Endometrium (tissue), 2 donors: ENCODE measurements around the gene CELF4.

Experiments
- FAIRE-seq: peaks from 2 replicates; lab custom pipeline; 2012; peaks lifted over from hg19 to GRCh38; lab: Jason Lieb, UNC
- donor health status: control.
- donor health status: control.

Gene CELF4

GRCh38 chr18:37440206-37440605 is 125.4 kb downstream of the CELF4 start:
- FAIRE-seq, result no peak

GRCh38 chr18:37438417-37439180 is 127.0 kb downstream of the CELF4 start:
- no peak for FAIRE-seq

DNA sequence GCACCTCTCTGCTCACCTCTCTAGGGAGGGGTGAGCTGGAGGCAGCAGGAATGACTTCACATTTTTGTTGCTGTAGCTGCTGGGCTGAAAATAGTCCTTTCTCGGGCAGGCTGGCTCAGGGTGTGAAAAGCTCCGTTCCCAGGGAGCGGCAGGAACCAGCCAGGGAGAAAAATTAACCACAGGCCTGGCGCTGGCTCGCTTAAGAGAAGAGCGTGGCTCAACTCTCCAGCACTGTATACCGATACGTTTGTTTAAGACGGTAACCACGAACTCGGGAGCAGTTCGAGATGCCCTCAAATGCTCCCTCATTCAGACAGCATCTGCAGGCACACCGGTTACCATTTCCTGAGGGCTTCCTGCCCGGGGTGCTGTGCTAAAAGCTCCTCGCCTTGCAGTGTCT is 129.6 kb downstream of the CELF4 start:
- FAIRE-seq, result no peak

GRCh38 chr18:37435150-37435867 is 130.3 kb downstream of the CELF4 start:
- no peak for FAIRE-seq

DNA sequence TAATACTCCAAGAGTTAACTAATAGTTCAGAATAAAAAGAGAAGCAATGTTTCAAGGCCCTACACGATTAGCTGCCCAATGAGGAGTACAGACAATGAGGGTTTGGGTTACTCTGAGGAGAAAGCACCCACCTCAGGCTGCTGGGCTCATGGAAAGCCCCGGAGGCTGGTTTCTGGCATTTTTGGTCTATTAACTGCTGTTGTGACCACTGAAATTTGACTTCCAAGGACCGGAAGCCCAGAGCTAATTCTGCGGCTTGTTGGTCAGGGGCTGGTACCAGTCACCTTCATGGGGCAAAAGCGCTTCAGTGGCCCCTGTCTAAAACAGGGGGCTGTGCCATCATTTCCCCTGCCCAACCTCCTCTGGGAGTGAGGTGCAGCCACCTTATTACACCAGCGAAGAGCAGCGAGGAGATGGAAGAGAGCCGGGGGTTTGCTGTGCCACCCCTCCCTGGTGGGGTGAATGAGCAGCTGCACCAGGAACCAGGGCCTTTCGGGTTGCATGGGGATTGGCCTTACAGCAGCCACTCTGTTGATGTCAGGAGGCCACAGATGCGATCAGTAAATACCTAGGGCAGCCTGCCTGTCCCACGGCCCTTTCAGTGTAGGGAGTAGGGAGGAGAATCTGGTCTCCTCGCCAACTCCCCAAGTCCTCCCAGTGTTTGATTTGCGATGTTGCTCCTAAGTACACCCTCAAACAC is 131.3 kb downstream of the CELF4 start:
- no peak for FAIRE-seq

DNA sequence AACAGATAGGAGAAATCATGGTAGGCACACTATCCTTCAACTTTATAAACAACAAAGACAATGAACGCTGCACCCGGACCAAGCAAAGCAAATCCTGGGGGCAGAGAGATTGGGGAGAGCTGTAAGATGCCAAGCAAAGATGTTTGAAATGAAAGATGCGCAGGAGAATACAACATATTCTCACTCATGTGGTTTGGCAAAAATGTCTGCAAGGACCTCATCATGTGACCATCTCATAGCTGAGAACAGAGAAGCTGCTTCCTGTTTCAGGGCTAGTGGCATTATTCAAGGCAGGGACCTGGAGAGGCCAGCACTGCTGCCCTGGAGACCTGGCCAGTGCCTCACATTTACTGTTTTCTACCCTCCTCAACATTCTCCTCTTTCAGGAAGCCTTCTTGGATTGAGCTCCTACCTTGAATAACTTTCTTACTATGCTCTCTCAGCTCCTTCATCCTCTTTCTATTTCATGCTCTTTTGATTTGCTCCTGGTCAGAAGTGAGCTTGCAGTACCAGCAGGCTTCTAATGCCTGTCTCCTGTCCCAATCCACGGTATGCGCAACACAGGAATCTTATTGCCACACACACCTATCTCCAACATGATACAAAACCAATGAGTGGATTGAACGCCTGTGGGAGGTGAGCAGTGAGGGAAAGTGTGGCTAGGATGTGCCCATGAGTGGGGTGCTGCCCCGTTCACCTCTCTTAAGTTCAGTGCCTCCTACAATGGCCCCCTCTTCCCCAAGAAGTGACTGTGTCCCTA is 133.0 kb downstream of the CELF4 start:
- FAIRE-seq, result no peak

GRCh38 chr18:37430357-37431076 is 135.1 kb downstream of the CELF4 start:
- no peak for FAIRE-seq

DNA sequence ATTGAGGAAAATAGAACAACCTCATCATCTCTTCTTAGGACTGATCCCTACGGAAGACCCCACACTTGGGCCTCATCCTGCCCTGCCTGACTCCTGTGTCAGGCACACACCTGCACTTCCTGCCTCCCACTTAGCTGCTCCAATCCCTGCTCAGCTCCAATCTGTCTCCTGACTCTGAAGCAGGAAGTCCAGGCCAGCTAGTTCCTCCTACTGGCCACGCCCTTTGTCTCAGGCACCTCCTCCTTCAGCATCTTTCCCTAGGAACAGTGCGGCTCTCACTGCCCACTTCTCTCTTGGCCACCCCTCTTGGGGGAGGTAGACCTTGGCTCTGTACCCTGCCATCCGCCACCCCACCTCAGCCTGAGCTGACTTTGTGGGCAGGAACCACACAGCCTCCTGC is 135.8 kb downstream of the CELF4 start:
- no peak for FAIRE-seq

GRCh38 chr18:37428288-37428974 is 137.2 kb downstream of the CELF4 start:
- no peak for FAIRE-seq

GRCh38 chr18:37426586-37426985 is 139.0 kb downstream of the CELF4 start:
- no peak for FAIRE-seq

GRCh38 chr18:37425222-37425621 is 140.4 kb downstream of the CELF4 start:
- FAIRE-seq, result no peak

DNA sequence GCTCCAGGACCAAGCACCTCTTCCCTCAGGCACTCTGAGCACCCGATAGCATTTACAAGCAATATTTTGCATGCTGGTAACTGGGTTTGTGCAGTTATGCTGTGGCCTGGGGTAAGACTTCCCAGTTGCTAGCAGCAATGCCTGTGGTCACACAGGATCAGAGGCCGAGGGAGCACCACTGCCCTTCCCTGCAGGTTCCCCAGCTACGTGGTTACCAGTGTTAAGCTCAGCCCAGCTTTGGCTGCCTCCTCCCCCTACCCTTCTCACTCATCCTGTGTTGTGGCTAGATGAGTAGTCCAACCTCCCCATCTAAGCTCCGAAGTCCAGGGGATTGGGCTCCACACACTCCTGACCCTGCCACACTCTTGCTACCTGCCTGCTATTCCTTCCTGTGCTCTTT is 141.1 kb downstream of the CELF4 start:
- no peak for FAIRE-seq

DNA sequence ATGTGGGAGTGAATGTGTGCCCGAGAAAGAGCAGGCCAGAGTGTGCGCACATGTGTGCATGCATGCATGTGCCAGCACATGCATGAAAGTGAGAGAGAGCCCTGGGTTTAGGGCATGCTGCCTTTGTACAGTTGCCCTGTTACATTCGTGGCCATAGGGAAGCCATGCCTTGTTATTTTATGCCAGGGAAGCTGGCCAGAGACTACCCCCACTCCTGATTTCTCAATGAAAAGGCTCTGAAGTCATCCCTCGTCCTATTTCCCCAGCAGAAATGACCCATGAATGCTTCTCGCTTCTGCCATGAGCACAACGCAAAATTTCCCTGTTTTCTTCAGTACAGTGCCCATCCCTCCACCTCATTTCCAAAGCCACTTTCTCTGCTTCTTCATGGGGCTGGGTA is 143.0 kb downstream of the CELF4 start:
- FAIRE-seq, result no peak

DNA sequence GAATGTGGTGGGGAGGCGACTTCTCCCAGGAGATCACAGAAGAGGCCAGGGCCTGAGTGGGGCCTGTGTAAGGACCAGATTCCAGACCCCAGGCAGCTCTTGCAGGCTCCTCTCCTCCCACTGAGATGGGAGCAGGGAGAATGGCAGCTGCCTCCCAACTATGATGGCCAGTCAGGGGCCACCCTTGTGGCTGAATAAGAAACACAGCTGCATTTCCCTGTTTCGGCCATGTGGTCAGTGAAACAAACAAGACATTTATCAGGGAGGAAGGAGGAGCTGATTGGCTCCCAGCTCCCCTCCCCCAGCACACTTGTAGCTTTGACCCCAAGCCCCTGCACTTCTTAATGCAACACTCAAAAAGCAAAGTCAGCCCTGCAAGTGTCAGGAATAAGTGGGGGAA is 143.5 kb downstream of the CELF4 start:
- FAIRE-seq, result no peak

GRCh38 chr18:37421341-37422077 is 144.1 kb downstream of the CELF4 start:
- FAIRE-seq, result no peak

- no peak for FAIRE-seq
Observed at GRCh38 chr18:37420315-37420880, 145.2 kb downstream of the CELF4 start.

DNA sequence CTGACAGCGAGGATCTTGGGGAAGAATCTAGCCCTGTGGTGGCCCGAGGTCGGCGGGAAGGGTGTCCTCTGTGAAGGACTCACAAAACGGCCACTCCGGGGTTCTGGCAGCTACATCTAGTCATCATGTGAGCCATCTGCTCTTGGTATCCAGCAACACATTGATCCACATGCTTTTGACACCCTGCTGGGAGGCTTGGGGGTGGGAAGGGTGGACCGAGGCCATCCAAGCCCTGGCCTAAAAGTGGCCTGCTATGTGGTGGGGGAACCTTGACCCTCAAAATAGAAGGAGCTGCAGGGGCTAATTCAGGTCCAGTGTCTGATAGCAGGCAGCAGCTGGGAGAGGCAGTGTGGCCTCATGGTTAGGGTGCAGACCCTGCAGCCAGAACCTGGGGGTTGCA is 145.7 kb downstream of the CELF4 start:
- no peak for FAIRE-seq

GRCh38 chr18:37419315-37419714 is 146.3 kb downstream of the CELF4 start:
- no peak for FAIRE-seq

DNA sequence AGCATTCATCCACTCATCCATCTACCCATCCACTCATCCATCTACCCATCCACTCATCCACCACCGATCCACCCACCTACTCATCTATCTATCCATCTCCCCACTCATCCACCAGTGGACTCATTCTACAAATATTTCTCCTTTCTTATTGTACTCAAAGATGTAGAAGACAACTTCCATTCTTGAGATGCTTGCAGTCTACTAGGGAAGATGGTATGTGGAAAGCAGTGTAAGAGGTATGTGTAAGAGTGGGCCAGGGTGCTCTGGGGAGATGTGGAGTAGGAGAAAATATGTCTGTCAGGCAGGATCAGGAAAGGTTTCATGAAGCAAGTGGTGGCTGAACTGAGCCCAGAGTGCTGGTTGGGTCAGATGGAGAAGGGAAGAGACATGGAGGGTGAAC is 150.8 kb downstream of the CELF4 start:
- no peak for FAIRE-seq

- no peak for FAIRE-seq
Observed at GRCh38 chr18:37412829-37413228, 152.8 kb downstream of the CELF4 start.
